T-cell (primary cell): ENCODE results near the gene CCNY. TPM values are rescaled to one million over a fixed set of nuclear protein-coding genes. Genes with fewer than 3 reads are reported as not detected.

ENCODE experiments used
- ATAC-seq, 4 experiments: fragments of 200-7000 bp in 3 of 4; fragments of 150-1000 bp in 1 of 4; cut with Tn5 transposase; replicated peaks in 1 of 4; 1 replicate in 3 of 4; 2 replicates in 1 of 4; pipeline ENCODE4 v1.10.0; 2021; ENCODE audit warnings: moderate library complexity in 3 of 4, mild to moderate bottlenecking in 2 of 4, moderate number of reproducible peaks in 1 of 4
- CTCF ChIA-PET, 2 donors: fragments of 300-600 bp; sonication (Branson Sonifier 250); formaldehyde crosslinking; loops; one replicate each; lab custom pipeline; 2022; ENCODE audit warnings: antibody characterized with exemption in 2 of 2; lab: Charles Lee
- POLR2A ChIA-PET, 2 donors: fragments of 300-600 bp; sonication (Branson Sonifier 250); formaldehyde crosslinking; loops; one replicate each; lab custom pipeline; 2022; ENCODE audit warnings: antibody characterized with exemption in 2 of 2; lab: Charles Lee
- DNase-seq, 35 experiments: peaks; one replicate each; pipeline versions ENCODE4 v3.0.0 to v3.0.0-alpha.2; 2013 to 2023
- H3K27ac ChIP-seq: one replicate; pipeline ENCODE4 v1.5.1; 2013; ENCODE audit warnings: low read length
- H3K27me3 ChIP-seq, 2 experiments: replicated peaks in 1 of 2; 1 replicate in 1 of 2; 2 replicates in 1 of 2; pipeline versions ENCODE4 v1.6.1 to v1.7.0; 2013; ENCODE audit warnings: low read length in 1 of 2, mixed read lengths in 1 of 2; ENCODE audit not compliant: control insufficient read depth in 2 of 2, insufficient read depth in 2 of 2; ENCODE audit errors: extremely low read depth in 1 of 2
- H3K36me3 ChIP-seq, 2 donors: 1 replicate in 1 of 2; 2 replicates in 1 of 2; pipeline versions ENCODE4 v1.6.1 to v1.7.0; 2013; ENCODE audit warnings: low read length in 1 of 2; ENCODE audit not compliant: control insufficient read depth in 2 of 2, insufficient read depth in 1 of 2; ENCODE audit errors: extremely low read depth in 1 of 2
- H3K4me1 ChIP-seq, 2 experiments: 1 replicate in 1 of 2; 2 replicates in 1 of 2; pipeline versions ENCODE4 v1.6.1 to v1.7.0; 2013; ENCODE audit warnings: low read length in 2 of 2, mixed read lengths in 1 of 2; ENCODE audit not compliant: insufficient read depth in 2 of 2, control insufficient read depth in 1 of 2; ENCODE audit errors: extremely low read depth in 1 of 2
- H3K4me3 ChIP-seq, 2 donors: 1 replicate in 1 of 2; 2 replicates in 1 of 2; pipeline versions ENCODE4 v1.5.1 to v1.7.0; 2013; ENCODE audit warnings: mild to moderate bottlenecking in 2 of 2, low read length in 1 of 2, moderate library complexity in 1 of 2; ENCODE audit not compliant: control insufficient read depth in 1 of 2; ENCODE audit errors: extremely low read depth in 1 of 2
- H3K9me3 ChIP-seq: 2 replicates; pipeline ENCODE4 v1.7.0; 2013
- H3K27ac Mint-ChIP-seq, 2 donors: one replicate each; pipeline ENCODE4 v1.8.0; 2020 to 2021; ENCODE audit warnings: mild to moderate bottlenecking in 2 of 2, mixed read lengths in 2 of 2
- H3K27me3 Mint-ChIP-seq, 2 donors: one replicate each; pipeline ENCODE4 v1.8.0; 2021 to 2022; ENCODE audit warnings: mixed read lengths in 2 of 2
- H3K36me3 Mint-ChIP-seq: one replicate; pipeline ENCODE4 v1.8.0; 2021; ENCODE audit warnings: mixed read lengths
- H3K4me1 Mint-ChIP-seq, 3 donors: one replicate each; pipeline ENCODE4 v1.8.0; 2020 to 2022; ENCODE audit warnings: mixed read lengths in 3 of 3, mild to moderate bottlenecking in 1 of 3
- H3K4me3 Mint-ChIP-seq, 3 donors: one replicate each; pipeline ENCODE4 v1.8.0; 2020 to 2022; ENCODE audit warnings: mild to moderate bottlenecking in 3 of 3, mixed read lengths in 3 of 3, moderate library complexity in 3 of 3
- H3K9me3 Mint-ChIP-seq, 3 donors: one replicate each; pipeline ENCODE4 v1.8.0; 2020 to 2022; ENCODE audit warnings: mixed read lengths in 3 of 3
- WGBS: methylation state at CpG from one replicate; pipeline ENCODE4 v1.1.5; 2013; ENCODE audit warnings: missing lambda C conversion rate; ENCODE audit not compliant: insufficient coverage; 5-methylcytosine and 5-hydroxymethylcytosine counted together
- total RNA-seq, 35 experiments: library from RNA in 6 of 35; stranded (reverse) in 6 of 35; fragments of 120-200 nt in 1 of 35; gene quantifications; one replicate each; pipeline versions ENCODE4 v1.2.1 to v1.2.4 and lab custom pipeline; 2013 to 2026

The CCNY gene
- total RNA-seq, 5 donors from 2014 or later (not counting 1 experiment from before 2014, with no cell fraction given): 62.5 to 75.2 (median 62.8) TPM

GRCh38 chr10:35559416-35559815, 223.1 kb downstream of the CCNY start:
- ATAC-seq (no peak), DNase-seq (no peak)
- POLR2A ChIA-PET: no interaction called here
- no peaks in the 10 kb centered on the region for H3K27me3 Mint-ChIP-seq
- no peak overlapping the region for H3K4me3 Mint-ChIP-seq
- no peaks in the 10 kb centered on the region for H3K9me3 Mint-ChIP-seq
- WGBS: 92% methylated on average over 5 of the region's 5 CpGs
- CTCF ChIA-PET: no interaction called here
- H3K27me3 ChIP-seq: no peaks in the 10 kb centered on the region
- no peak overlapping the region for H3K27ac Mint-ChIP-seq
- H3K36me3 Mint-ChIP-seq: peaks cover 29% of the 10 kb centered on the region
- H3K4me1 Mint-ChIP-seq: peaks cover 0 to 7% (median 3%) of the 10 kb centered on the region in 3 donors
- H3K36me3 ChIP-seq: peaks cover 3 to 8% of the 10 kb centered on the region in 2 donors
- no peaks in the 10 kb centered on the region for H3K9me3 ChIP-seq
- no peaks in the 10 kb centered on the region for H3K4me1 ChIP-seq
- H3K4me3 ChIP-seq: no peak overlapping the region
- H3K27ac ChIP-seq: no peak overlapping the region

GRCh38 chr10:35561715-35562114, 225.4 kb downstream of the CCNY start:
- Histone ChIP-seq H3K9me3 (no peaks in the 10 kb centered on the region), H3K4me1 (no peaks in the 10 kb centered on the region), H3K36me3 (peaks cover 3 to 7% of the 10 kb centered on the region in 2 donors), H3K27me3 (no peaks in the 10 kb centered on the region), H3K4me3 (no peak overlapping the region), H3K27ac (no peak overlapping the region)
- H3K27ac Mint-ChIP-seq: no peak overlapping the region
- no peak for ATAC-seq
- DNase-seq: no peak
- POLR2A ChIA-PET: no interaction called here
- CTCF ChIA-PET: interaction anchor here in 1 of 2 donors (0.6 kb wide), 1 partner anchor 28 kb away, joined by 3 read pairs; no protein-coding TSS in a partner anchor
- H3K4me1 Mint-ChIP-seq: peaks cover 0 to 4% (median 3%) of the 10 kb centered on the region in 3 donors
- H3K36me3 Mint-ChIP-seq: peaks cover 31% of the 10 kb centered on the region
- no peaks in the 10 kb centered on the region for H3K9me3 Mint-ChIP-seq
- no peaks in the 10 kb centered on the region for H3K27me3 Mint-ChIP-seq
- no peak overlapping the region for H3K4me3 Mint-ChIP-seq
- WGBS: 100% methylated on average over 4 of the region's 5 CpGs

GRCh38 chr10:35562427-35562826, 226.1 kb downstream of the CCNY start:
- H3K27me3 ChIP-seq: no peaks in the 10 kb centered on the region
- CTCF ChIA-PET: interaction anchor here in 1 of 2 donors (0.7 to 1.2 kb wide), 3 partner anchors 9 to 286 kb away, joined by 3 to 6 read pairs (median 3); no protein-coding TSS in a partner anchor
- peaks cover 3 to 13% of the 10 kb centered on the region in 2 donors for H3K36me3 ChIP-seq
- POLR2A ChIA-PET: no interaction called here
- no peak for DNase-seq
- H3K4me3 ChIP-seq: no peak overlapping the region
- 100% methylated on average over 1 of the region's 1 CpG for WGBS
- H3K4me1 ChIP-seq: no peaks in the 10 kb centered on the region
- no peak overlapping the region for H3K4me3 Mint-ChIP-seq
- H3K27me3 Mint-ChIP-seq: no peaks in the 10 kb centered on the region
- H3K27ac ChIP-seq: no peak overlapping the region
- peaks cover 33% of the 10 kb centered on the region for H3K36me3 Mint-ChIP-seq
- H3K4me1 Mint-ChIP-seq: peaks cover 0 to 4% (median 3%) of the 10 kb centered on the region in 3 donors
- no peak overlapping the region for H3K27ac Mint-ChIP-seq
- H3K9me3 Mint-ChIP-seq: no peaks in the 10 kb centered on the region
- ATAC-seq: no peak
- no peaks in the 10 kb centered on the region for H3K9me3 ChIP-seq

- H3K36me3 ChIP-seq: peaks cover 3 to 21% of the 10 kb centered on the region in 2 donors
- no peak for ATAC-seq
- Mint-ChIP-seq H3K9me3 (no peaks in the 10 kb centered on the region), H3K27me3 (no peaks in the 10 kb centered on the region), H3K36me3 (peaks cover 34% of the 10 kb centered on the region), H3K4me3 (no peak overlapping the region), H3K27ac (no peak overlapping the region), H3K4me1 (peaks cover 0 to 4% (median 3%) of the 10 kb centered on the region in 3 donors)
- CTCF ChIA-PET: interaction anchor here in 1 of 2 donors (0.7 to 1.2 kb wide), 5 partner anchors 8 to 287 kb away, joined by 3 to 6 read pairs (median 5); no protein-coding TSS in a partner anchor
- no peaks in the 10 kb centered on the region for H3K27me3 ChIP-seq
- DNase-seq: peak in 24 of 35 experiments; percentile 3 to 66 (median 20)
- no peak overlapping the region for H3K4me3 ChIP-seq
- POLR2A ChIA-PET: no interaction called here
- WGBS: 11% methylated on average over 4 of the region's 13 CpGs
- H3K27ac ChIP-seq: no peak overlapping the region
- H3K4me1 ChIP-seq: no peaks in the 10 kb centered on the region
- H3K9me3 ChIP-seq: no peaks in the 10 kb centered on the region
These were observed 227.1 kb downstream of the CCNY start for GRCh38 chr10:35563261-35563891.

GRCh38 chr10:35564341-35564968, 228.1 kb downstream of the CCNY start:
- Mint-ChIP-seq H3K4me1 (peaks cover 0 to 4% (median 3%) of the 10 kb centered on the region in 3 donors), H3K27me3 (no peaks in the 10 kb centered on the region), H3K9me3 (no peaks in the 10 kb centered on the region), H3K4me3 (no peak overlapping the region), H3K27ac (no peak overlapping the region), H3K36me3 (peaks cover 39% of the 10 kb centered on the region)
- Histone ChIP-seq H3K9me3 (no peaks in the 10 kb centered on the region), H3K4me1 (no peaks in the 10 kb centered on the region), H3K27ac (no peak overlapping the region), H3K27me3 (no peaks in the 10 kb centered on the region), H3K36me3 (peaks cover 12 to 32% of the 10 kb centered on the region in 2 donors), H3K4me3 (no peak overlapping the region)
- CTCF ChIA-PET: interaction anchor here in 1 of 2 donors (0.7 to 1.1 kb wide), 3 partner anchors 9 to 344 kb away, joined by 3 to 6 read pairs (median 5); no protein-coding TSS in a partner anchor
- WGBS: 70% methylated on average over 5 of the region's 6 CpGs
- no peak for DNase-seq
- no peak for ATAC-seq
- POLR2A ChIA-PET: no interaction called here

- ChIA-PET POLR2A (no interaction called here), CTCF (no interaction called here)
- H3K36me3 Mint-ChIP-seq: peaks cover 46% of the 10 kb centered on the region
- H3K27me3 ChIP-seq: no peaks in the 10 kb centered on the region
- no peaks in the 10 kb centered on the region for H3K4me1 ChIP-seq
- H3K27ac ChIP-seq: no peak overlapping the region
- H3K9me3 ChIP-seq: no peaks in the 10 kb centered on the region
- ATAC-seq: no peak
- H3K4me1 Mint-ChIP-seq: peaks cover 0 to 4% (median 3%) of the 10 kb centered on the region in 3 donors
- no peak for DNase-seq
- H3K4me3 Mint-ChIP-seq: no peak overlapping the region
- no peaks in the 10 kb centered on the region for H3K27me3 Mint-ChIP-seq
- 99% methylated on average over 6 of the region's 8 CpGs for WGBS
- H3K4me3 ChIP-seq: no peak overlapping the region
- H3K36me3 ChIP-seq: peaks cover 14 to 41% of the 10 kb centered on the region in 2 donors
- H3K27ac Mint-ChIP-seq: no peak overlapping the region
- H3K9me3 Mint-ChIP-seq: no peaks in the 10 kb centered on the region
These were observed 229.3 kb downstream of the CCNY start for GRCh38 chr10:35565602-35566081.
